ENCODE data around the gene ABAT. TPM values are rescaled to one million over a fixed set of nuclear protein-coding genes. Genes with fewer than 3 reads are reported as not detected.
A peak's percentile ranks its signal among the peaks of the same experiment; 100 is the strongest.

Gene ABAT
- total and polyA plus RNA-seq, 2 donors (not counting 1 experiment from before 2014, with no cell fraction given): 6.2 to 14.3 TPM

DNA sequence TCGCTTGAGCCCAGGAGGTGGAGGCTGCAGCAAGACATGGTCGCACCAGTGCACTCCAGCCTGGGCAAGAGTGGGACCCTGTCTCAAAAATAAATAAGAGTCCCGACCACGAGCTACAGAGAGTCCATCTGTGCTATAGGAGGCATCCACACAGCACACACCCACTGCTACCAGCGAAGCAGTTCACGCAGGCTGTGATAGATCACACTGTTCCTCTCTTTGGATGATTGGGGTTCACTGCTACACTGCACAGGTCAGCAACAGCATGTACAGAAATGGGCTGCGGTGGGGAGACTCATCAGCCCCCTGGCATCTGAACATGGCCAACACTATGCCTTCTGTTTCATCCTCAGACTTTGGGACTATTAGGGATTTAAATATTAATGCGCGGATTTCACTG is 157.0 kb downstream of the ABAT start:
- ChIA-PET POLR2A (no interaction called here), CTCF (no interaction called here)
- Histone ChIP-seq H3K27ac (ENCODE audit: low read length in 2 of 2) (no peak overlapping the region), H3K9me3 (ENCODE audit: control extremely low read depth in 1 of 3, control insufficient read depth in 2 of 3, insufficient read depth in 1 of 3, low read length in 2 of 3) (no peaks in the 10 kb centered on the region), H3K36me3 (replicated peaks in 1 of 2; ENCODE audit: control extremely low read depth in 1 of 2, control insufficient read depth in 1 of 2, extremely low read depth in 1 of 2, insufficient read depth in 2 of 2, low read length in 1 of 2) (peaks cover 2 to 24% of the 10 kb centered on the region in 2 experiments), H3K4me3 (ENCODE audit: control extremely low read depth in 1 of 5, extremely low read depth in 1 of 5, insufficient read depth in 1 of 5, low read depth in 2 of 5, low read length in 4 of 5) (no peak overlapping the region), H3K4me2 (replicated peaks; ENCODE audit: low read depth, low read length, poor library complexity, severe bottlenecking) (peak overlapping the region; percentile 33), H4K20me1 (ENCODE audit: control insufficient read depth, insufficient read depth, low read length, poor library complexity, severe bottlenecking) (peaks cover 14% of the 10 kb centered on the region), H3K9ac (ENCODE audit: low read length) (no peak overlapping the region), H3K79me2 (ENCODE audit: control insufficient read depth, insufficient read depth, low read length) (peaks cover 31% of the 10 kb centered on the region), H3K4me1 (ENCODE audit: control insufficient read depth in 2 of 2, insufficient read depth in 2 of 2, low read length in 2 of 2) (peaks cover 0 to 6% of the 10 kb centered on the region in 2 donors), H3K27me3 (replicated peaks in 1 of 4; ENCODE audit: control extremely low read depth in 1 of 4, control insufficient read depth in 3 of 4, insufficient read depth in 4 of 4, low read length in 3 of 4) (no peaks in the 10 kb centered on the region), H2AFZ (ENCODE audit: insufficient read depth, low read depth, low read length, poor library complexity, severe bottlenecking) (no peak overlapping the region)
- Mint-ChIP-seq H3K4me1 (peaks cover 11% of the 10 kb centered on the region), H3K27me3 (no peaks in the 10 kb centered on the region), H3K9me3 (ENCODE audit: insufficient read depth) (no peaks in the 10 kb centered on the region), H3K4me3 (no peak overlapping the region), H3K27ac (peak overlapping the region; percentile 26)
- ATAC-seq (ENCODE audit: low read depth): no peak
- TF ChIP-seq, protein P1, sequence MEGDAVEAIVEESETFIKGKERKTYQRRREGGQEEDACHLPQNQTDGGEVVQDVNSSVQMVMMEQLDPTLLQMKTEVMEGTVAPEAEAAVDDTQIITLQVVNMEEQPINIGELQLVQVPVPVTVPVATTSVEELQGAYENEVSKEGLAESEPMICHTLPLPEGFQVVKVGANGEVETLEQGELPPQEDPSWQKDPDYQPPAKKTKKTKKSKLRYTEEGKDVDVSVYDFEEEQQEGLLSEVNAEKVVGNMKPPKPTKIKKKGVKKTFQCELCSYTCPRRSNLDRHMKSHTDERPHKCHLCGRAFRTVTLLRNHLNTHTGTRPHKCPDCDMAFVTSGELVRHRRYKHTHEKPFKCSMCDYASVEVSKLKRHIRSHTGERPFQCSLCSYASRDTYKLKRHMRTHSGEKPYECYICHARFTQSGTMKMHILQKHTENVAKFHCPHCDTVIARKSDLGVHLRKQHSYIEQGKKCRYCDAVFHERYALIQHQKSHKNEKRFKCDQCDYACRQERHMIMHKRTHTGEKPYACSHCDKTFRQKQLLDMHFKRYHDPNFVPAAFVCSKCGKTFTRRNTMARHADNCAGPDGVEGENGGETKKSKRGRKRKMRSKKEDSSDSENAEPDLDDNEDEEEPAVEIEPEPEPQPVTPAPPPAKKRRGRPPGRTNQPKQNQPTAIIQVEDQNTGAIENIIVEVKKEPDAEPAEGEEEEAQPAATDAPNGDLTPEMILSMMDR (IDR thresholded peaks at IDR 0.05): no peak
- no peak for TF ChIP-seq EZH2 (IDR thresholded peaks at IDR 0.05; ENCODE audit: borderline replicate concordance, insufficient read depth, low read depth, low read length, poor library complexity, severe bottlenecking)
- WGBS (ENCODE audit: insufficient coverage): 93% methylated on average over 6 of the region's 9 CpGs
- DNase-seq: no peak
- intact Hi-C loops (cut with micrococcal nuclease): no loop called here

DNA sequence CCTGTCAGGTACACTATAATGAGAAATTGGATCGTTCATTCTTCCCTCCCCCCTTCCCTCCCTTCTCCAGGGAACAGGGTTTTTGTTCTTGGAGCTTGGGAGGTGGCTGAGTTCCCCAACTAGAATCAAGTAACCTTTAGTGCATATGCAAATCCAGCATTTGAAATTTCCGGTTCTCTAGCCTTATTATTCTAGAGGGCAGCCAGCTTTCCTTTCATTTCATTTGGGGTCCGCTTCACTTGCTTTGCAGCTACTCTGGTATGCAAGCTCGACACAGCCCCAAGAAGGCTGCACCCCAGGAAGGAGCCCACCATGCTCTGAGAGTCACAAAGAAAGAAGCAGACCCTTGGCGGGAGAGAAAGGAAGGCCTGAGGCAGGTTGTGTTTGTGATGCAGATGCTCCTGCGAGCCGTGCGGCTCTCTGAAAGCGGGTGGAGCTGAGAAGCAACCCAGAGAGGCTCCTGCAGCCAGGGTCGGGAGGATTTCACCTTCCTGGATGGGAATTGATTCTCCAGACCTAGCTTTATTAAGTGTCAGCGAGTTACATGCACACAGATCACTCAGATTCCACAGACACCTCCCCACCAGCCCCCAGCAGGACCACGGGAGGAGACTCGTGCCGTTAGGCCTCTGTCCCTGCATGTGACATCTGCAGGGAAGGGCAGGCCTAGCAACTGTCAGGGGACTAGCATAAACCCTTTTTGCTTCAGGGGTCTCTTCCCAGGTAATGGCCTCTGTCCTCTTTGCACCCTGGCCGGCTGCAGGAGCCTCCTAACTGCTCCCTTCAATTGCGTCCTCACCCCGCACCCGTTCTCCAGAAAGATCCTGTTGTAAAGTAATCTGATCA is 157.7 kb downstream of the ABAT start:
- TF ChIP-seq EZH2 (IDR thresholded peaks at IDR 0.05; ENCODE audit: borderline replicate concordance, insufficient read depth, low read depth, low read length, poor library complexity, severe bottlenecking): no peak
- TF ChIP-seq, protein P1 (IDR thresholded peaks at IDR 0.05): no peak
- H3K4me3 Mint-ChIP-seq: peak overlapping the region; percentile 49
- ChIA-PET POLR2A (no interaction called here), CTCF (no interaction called here)
- DNase-seq: no peak
- Histone ChIP-seq H3K4me3 (ENCODE audit: control extremely low read depth in 1 of 5, extremely low read depth in 1 of 5, insufficient read depth in 1 of 5, low read depth in 2 of 5, low read length in 4 of 5) (no peak overlapping the region), H2AFZ (ENCODE audit: insufficient read depth, low read depth, low read length, poor library complexity, severe bottlenecking) (no peak overlapping the region), H3K9ac (ENCODE audit: low read length) (no peak overlapping the region), H3K4me1 (ENCODE audit: control insufficient read depth in 2 of 2, insufficient read depth in 2 of 2, low read length in 2 of 2) (peaks cover 0 to 6% of the 10 kb centered on the region in 2 donors), H3K36me3 (replicated peaks in 1 of 2; ENCODE audit: control extremely low read depth in 1 of 2, control insufficient read depth in 1 of 2, extremely low read depth in 1 of 2, insufficient read depth in 2 of 2, low read length in 1 of 2) (peaks cover 2 to 24% of the 10 kb centered on the region in 2 experiments), H3K9me3 (ENCODE audit: control extremely low read depth in 1 of 3, control insufficient read depth in 2 of 3, insufficient read depth in 1 of 3, low read length in 2 of 3) (no peaks in the 10 kb centered on the region), H3K27ac (ENCODE audit: low read length in 2 of 2) (no peak overlapping the region), H3K27me3 (replicated peaks in 1 of 4; ENCODE audit: control extremely low read depth in 1 of 4, control insufficient read depth in 3 of 4, insufficient read depth in 4 of 4, low read length in 3 of 4) (no peaks in the 10 kb centered on the region), H3K79me2 (ENCODE audit: control insufficient read depth, insufficient read depth, low read length) (peaks cover 31% of the 10 kb centered on the region), H4K20me1 (ENCODE audit: control insufficient read depth, insufficient read depth, low read length, poor library complexity, severe bottlenecking) (peaks cover 14% of the 10 kb centered on the region), H3K4me2 (replicated peaks; ENCODE audit: low read depth, low read length, poor library complexity, severe bottlenecking) (peak overlapping the region; percentile 33)
- H3K9me3 Mint-ChIP-seq (ENCODE audit: insufficient read depth): no peaks in the 10 kb centered on the region
- 95% methylated on average over 16 of the region's 18 CpGs for WGBS (ENCODE audit: insufficient coverage)
- H3K4me1 Mint-ChIP-seq: peaks cover 11% of the 10 kb centered on the region
- H3K27ac Mint-ChIP-seq: peak overlapping the region; percentile 26
- no peak for ATAC-seq (ENCODE audit: low read depth)
- intact Hi-C loops (cut with micrococcal nuclease): no loop called here
- H3K27me3 Mint-ChIP-seq: no peaks in the 10 kb centered on the region

Data from B cell (primary cell).